Measurements from ENCODE around the gene PIBF1.
A peak's percentile ranks its signal among the peaks of the same experiment; 100 is the strongest.
"Not testable (repeated sequence)": the region's sequence is repeated elsewhere in the genome, so short reads cannot be mapped to it uniquely, and the experiment has no call there.

PIBF1 gene

GRCh38 chr13:72820898-72821279 is 39.0 kb downstream of the PIBF1 start:
- H3K4me3 ChIP-seq (ENCODE audit: low read depth, low read length), result no peak overlapping the region
- no peak for DNase-seq (ENCODE audit: low read depth)
- in situ Hi-C loops (cut with HindIII; ENCODE audit: low sequenced_read_pairs), result no loop called here
- TF ChIP-seq CTCF (IDR thresholded peaks at IDR 0.05; ENCODE audit: low read depth, low read length, missing control alignments), result no peak

- in situ Hi-C loops (cut with HindIII; ENCODE audit: low sequenced_read_pairs), result no loop called here
- no peak for TF ChIP-seq CTCF (IDR thresholded peaks at IDR 0.05; ENCODE audit: low read depth, low read length, missing control alignments)
- no peak for DNase-seq (ENCODE audit: low read depth)
Measured at GRCh38 chr13:72823081-72823480, 41.1 kb downstream of the PIBF1 start.

GRCh38 chr13:72823724-72824123 is 41.8 kb downstream of the PIBF1 start:
- DNase-seq (ENCODE audit: low read depth), result no peak
- TF ChIP-seq CTCF (IDR thresholded peaks at IDR 0.05; ENCODE audit: low read depth, low read length, missing control alignments), result no peak
- no peak overlapping the region for H3K4me3 ChIP-seq (ENCODE audit: low read depth, low read length)
- in situ Hi-C loops (cut with HindIII; ENCODE audit: low sequenced_read_pairs), result no loop called here

More at GRCh38 chr13:72823081-72823480, 41.1 kb downstream of the PIBF1 start:
- H3K4me3 ChIP-seq (ENCODE audit: low read depth, low read length), result no peak overlapping the region

- no peak for TF ChIP-seq CTCF (IDR thresholded peaks at IDR 0.05; ENCODE audit: low read depth, low read length, missing control alignments)
- no peak overlapping the region for H3K4me3 ChIP-seq (ENCODE audit: low read depth, low read length)
- no peak for DNase-seq (ENCODE audit: low read depth)
- in situ Hi-C loops (cut with HindIII; ENCODE audit: low sequenced_read_pairs), result loop anchor here (25.0 kb wide), 1 partner anchor 878 kb away; no protein-coding TSS in a partner anchor
Measured at GRCh38 chr13:72834601-72835000, 52.7 kb downstream of the PIBF1 start.

- in situ Hi-C loops (cut with HindIII; ENCODE audit: low sequenced_read_pairs), result loop anchor here (25.0 kb wide), 1 partner anchor 872 kb away; no protein-coding TSS in a partner anchor
- no peak overlapping the region for H3K4me3 ChIP-seq (ENCODE audit: low read depth, low read length)
- peak; percentile 72 for TF ChIP-seq CTCF (IDR thresholded peaks at IDR 0.05; ENCODE audit: low read depth, low read length, missing control alignments)
- DNase-seq (ENCODE audit: low read depth), result peak; percentile 28
Measured at GRCh38 chr13:72839831-72840426, 58.0 kb downstream of the PIBF1 start.

GRCh38 chr13:72842991-72843390 is 61.1 kb downstream of the PIBF1 start:
- in situ Hi-C loops (cut with HindIII; ENCODE audit: low sequenced_read_pairs), result loop anchor here (25.0 kb wide), 1 partner anchor 869 kb away; no protein-coding TSS in a partner anchor
- DNase-seq (ENCODE audit: low read depth), result no peak
- H3K4me3 ChIP-seq (ENCODE audit: low read depth, low read length), result no peak overlapping the region
- no peak for TF ChIP-seq CTCF (IDR thresholded peaks at IDR 0.05; ENCODE audit: low read depth, low read length, missing control alignments)

GRCh38 chr13:72845148-72845547 is 63.2 kb downstream of the PIBF1 start:
- not testable (repeated sequence) for H3K4me3 ChIP-seq (ENCODE audit: low read depth, low read length); DNase-seq (ENCODE audit: low read depth)
- in situ Hi-C loops (cut with HindIII; ENCODE audit: low sequenced_read_pairs), result loop anchor here (25.0 kb wide), 1 partner anchor 867 kb away; no protein-coding TSS in a partner anchor
